VCaP (cell line): ENCODE results near the gene ULK3.

Source experiments
- H3K27ac ChIP-seq: fragments of 450-650 bp; 2 replicates; pipeline ENCODE4 v1.5.1; 2017
- CTCF ChIP-seq: fragments of 450-650 bp; conservative IDR thresholded peaks from 2 replicates; pipeline ENCODE4 v1.5.1; 2017; ENCODE audit warnings: mild to moderate bottlenecking, moderate library complexity

The ULK3 gene

GRCh38 chr15:74833376-74834107 is 9.4 kb downstream of the ULK3 start:
- no peak for TF ChIP-seq CTCF
- no peak overlapping the region for H3K27ac ChIP-seq

- TF ChIP-seq CTCF: no peak
- no peak overlapping the region for H3K27ac ChIP-seq
Measured at GRCh38 chr15:74832826-74833225, 10.1 kb downstream of the ULK3 start.

DNA sequence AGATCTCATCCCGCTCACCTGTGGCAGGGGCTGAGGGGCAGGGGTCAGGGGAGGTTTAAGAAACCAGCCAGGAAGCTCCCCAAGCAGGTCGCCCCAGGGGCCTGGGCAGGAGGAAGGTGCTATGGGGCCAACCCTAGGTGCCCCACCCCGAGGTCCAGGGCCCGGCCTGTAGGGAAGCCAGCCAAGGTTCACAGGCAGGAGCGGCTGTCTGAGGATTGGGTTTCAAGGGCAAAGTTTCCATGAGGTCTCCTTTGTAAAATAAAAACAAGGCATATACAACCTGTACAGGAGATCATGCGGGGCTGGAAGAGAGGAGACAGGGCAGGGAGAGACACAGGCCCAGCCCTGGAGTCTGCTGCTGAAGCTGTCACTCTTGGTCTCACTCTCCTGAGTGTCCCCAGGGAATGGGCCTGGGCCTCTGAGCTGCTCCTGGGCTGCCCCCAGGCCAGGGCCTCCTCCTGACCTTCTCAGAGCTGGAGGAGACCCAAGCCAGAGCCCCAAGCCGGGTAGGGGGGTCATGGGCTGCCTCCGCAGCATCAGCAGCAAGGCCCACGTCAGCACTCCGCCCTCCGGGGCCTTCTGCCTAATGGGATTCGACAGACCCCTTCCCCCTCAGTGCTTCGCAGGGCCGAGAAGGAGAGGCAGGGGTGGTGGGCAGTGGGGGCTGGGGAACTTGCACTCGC is 11.0 kb downstream of the ULK3 start:
- TF ChIP-seq CTCF: no peak

GRCh38 chr15:74830868-74831267 is 12.1 kb downstream of the ULK3 start:
- no peak overlapping the region for H3K27ac ChIP-seq
- TF ChIP-seq CTCF: no peak

More for the DNA sequence above, 11.0 kb downstream of the ULK3 start:
- no peak overlapping the region for H3K27ac ChIP-seq

- H3K27ac ChIP-seq: no peak overlapping the region
- TF ChIP-seq CTCF: no peak
Measured at GRCh38 chr15:74829991-74830390, 13.0 kb downstream of the ULK3 start.

GRCh38 chr15:74829486-74829885 is 13.5 kb downstream of the ULK3 start:
- TF ChIP-seq CTCF: no peak
- H3K27ac ChIP-seq: no peak overlapping the region

DNA sequence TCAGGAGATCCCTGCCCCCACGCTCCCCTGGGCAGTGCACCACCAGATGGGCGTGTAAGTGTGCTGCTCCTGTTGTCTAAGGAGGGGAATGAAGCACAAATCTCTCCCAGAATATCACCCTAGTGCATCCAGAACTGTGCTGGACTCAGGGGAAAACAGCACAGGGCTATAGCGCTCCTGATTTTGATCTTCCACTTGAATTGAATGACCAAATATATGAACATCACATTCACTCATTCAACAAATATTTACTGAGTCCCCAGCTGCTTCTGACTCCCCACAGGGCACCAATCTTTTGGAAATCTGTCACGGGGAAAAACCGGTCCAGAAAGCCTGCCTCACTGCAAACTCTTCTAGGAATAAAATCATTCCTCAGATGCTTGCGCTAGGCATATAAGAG is 14.1 kb downstream of the ULK3 start:
- no peak overlapping the region for H3K27ac ChIP-seq
- TF ChIP-seq CTCF: no peak
